BLaER1 treated with 17β-estradiol and CSF1 and Interleukin-3, amounts not matched to agents 10 nM and 100 nM (cell line): Measurements from ENCODE around the gene RNF213.
A peak's percentile ranks its signal among the peaks of the same experiment; 100 is the strongest.
"Not testable (repeated sequence)": the region's sequence is repeated elsewhere in the genome, so short reads cannot be mapped to it uniquely, and the experiment has no call there.

Experiments
- H3K27ac ChIP-seq, 11 experiments: shearing (Covaris generic); formaldehyde crosslinking; 2 replicates each; pipeline ENCODE4 v1.8.1; 2022
- H3K27me3 ChIP-seq, 11 experiments: shearing (Covaris generic); formaldehyde crosslinking; 2 replicates each; pipeline ENCODE4 v1.8.1; 2022
- H3K36me3 ChIP-seq, 11 experiments: shearing (Covaris generic); formaldehyde crosslinking; 2 replicates each; pipeline ENCODE4 v1.8.1; 2022
- H3K4me1 ChIP-seq, 10 experiments: shearing (Covaris generic); formaldehyde crosslinking; 2 replicates each; pipeline ENCODE4 v1.8.1; 2022
- H3K4me2 ChIP-seq, 11 experiments: shearing (Covaris generic); formaldehyde crosslinking; 2 replicates each; pipeline ENCODE4 v1.8.1; 2022
- H3K4me3 ChIP-seq, 10 experiments: shearing (Covaris generic); formaldehyde crosslinking; 2 replicates each; pipeline ENCODE4 v1.8.1; 2022
- H3K9ac ChIP-seq, 11 experiments: shearing (Covaris generic); formaldehyde crosslinking; 2 replicates each; pipeline ENCODE4 v1.8.1; 2022
- H3K9me3 ChIP-seq, 11 experiments: shearing (Covaris generic); formaldehyde crosslinking; replicated peaks in 1 of 11; 2 replicates each; pipeline ENCODE4 v1.8.1; 2022
- H4K20me1 ChIP-seq, 11 experiments: shearing (Covaris generic); formaldehyde crosslinking; 2 replicates each; pipeline ENCODE4 v1.8.1; 2022
- Cebpa-rat ChIP-seq, 11 experiments: shearing (Covaris generic); IDR thresholded peaks; 2 replicates each; pipeline ENCODE4 v1.8.1; 2022

RNF213 gene

DNA sequence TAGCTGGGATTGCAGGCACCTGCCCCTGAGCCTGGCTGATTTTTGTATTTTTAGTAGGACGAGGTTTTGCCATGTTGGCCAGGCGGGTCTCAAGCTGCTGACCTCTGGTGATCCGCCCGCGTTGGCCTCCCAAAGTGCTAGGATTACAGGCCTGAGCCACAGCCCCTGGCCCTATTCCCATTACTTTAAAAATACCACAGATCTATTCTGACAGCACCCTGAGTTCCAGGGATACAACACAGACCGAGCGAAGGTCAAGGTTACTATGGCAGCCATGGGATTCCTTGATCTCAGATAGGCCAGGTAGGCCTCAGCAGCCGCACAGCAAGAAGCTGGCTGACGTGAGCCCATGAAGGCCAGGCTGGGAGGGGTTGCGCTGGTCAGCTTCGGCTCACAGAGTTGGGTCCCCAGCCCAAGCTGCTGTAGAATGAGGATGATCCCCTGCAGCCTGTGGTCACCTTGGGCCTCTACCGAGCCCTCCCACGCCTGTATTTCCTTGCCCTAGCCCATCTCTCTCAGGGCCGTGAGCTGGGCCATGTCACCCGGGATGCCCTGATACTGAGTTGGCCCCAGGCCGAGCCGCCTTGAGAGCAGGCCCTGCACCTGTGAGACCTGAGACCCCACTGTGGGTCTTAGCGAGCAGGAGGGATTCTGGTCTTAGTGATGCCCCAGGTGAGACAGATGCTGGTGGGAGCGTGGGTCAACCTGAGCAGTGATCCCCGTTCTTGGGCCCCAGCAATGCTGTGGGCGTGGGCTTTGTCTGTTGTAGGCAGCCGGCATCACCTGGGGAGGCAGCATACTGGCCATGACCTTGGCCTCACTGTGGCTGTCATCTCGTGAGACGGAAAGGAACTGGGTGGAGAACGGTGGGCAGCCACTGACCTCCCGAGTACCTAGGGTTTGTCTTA is 16.9 kb upstream of the RNF213 start:
- H3K9me3 ChIP-seq, result no peaks in the 10 kb centered on the region
- no peak overlapping the region for H3K27ac ChIP-seq
- H3K36me3 ChIP-seq, result peaks cover 0 to 92% (median 0%) of the 10 kb centered on the region in 11 experiments; a peak in 6 of 22 replicates
- no peak overlapping the region for H3K9ac ChIP-seq
- H4K20me1 ChIP-seq, result no peaks in the 10 kb centered on the region; a peak in 1 of 22 replicates
- H3K4me1 ChIP-seq, result peaks cover 0 to 13% (median 9%) of the 10 kb centered on the region in 10 experiments; a peak in 12 of 20 replicates
- no peak overlapping the region for H3K4me3 ChIP-seq
- H3K27me3 ChIP-seq, result no peaks in the 10 kb centered on the region
- H3K4me2 ChIP-seq, result no peak overlapping the region
- no peak for TF ChIP-seq Cebpa-rat (IDR thresholded peaks at IDR 0.05)

GRCh38 chr17:80244448-80244847 is 16.2 kb upstream of the RNF213 start:
- peaks cover 0 to 13% (median 9%) of the 10 kb centered on the region in 10 experiments; a peak in 12 of 20 replicates for H3K4me1 ChIP-seq
- H3K9me3 ChIP-seq, H3K9ac ChIP-seq, H3K4me2 ChIP-seq, H4K20me1 ChIP-seq, H3K27me3 ChIP-seq, H3K4me3 ChIP-seq, H3K27ac ChIP-seq: not testable (repeated sequence)
- peaks cover 0 to 95% (median 0%) of the 10 kb centered on the region in 11 experiments; a peak in 6 of 22 replicates for H3K36me3 ChIP-seq

DNA sequence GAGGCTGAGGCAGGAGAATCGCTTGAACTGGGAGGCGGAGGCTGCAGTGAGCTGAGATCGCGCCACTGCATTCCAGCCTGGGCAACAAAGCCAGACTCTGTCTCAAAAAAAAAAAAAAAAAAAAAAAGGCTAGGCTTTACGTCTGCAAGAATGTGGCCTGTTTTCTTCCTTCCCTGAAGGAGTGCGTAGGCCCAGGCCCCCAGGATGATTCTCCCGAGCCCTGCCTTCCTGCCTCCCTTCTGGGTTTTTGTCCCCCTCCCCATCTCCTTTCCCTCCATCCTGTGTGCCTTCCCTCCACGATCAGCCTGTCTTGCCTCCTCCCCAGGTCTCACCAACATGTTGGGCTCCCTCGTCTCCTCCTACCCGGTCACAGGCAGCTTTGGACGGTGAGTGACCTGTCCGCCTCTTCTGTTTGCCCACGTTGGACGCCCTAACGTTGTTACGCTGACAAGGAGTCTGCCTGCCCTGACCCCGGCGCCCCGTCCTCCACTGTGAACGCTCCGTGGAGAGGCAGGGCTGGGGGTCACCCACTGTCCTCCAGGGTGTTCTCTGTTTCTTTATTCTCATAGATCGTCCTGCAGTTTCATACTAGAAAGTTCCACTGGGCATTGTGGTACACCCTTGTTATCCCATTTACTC is 15.7 kb upstream of the RNF213 start:
- no peak for TF ChIP-seq Cebpa-rat (IDR thresholded peaks at IDR 0.05)
- no peak overlapping the region for H3K27ac ChIP-seq
- no peak overlapping the region; a peak in 1 of 22 replicates for H3K9ac ChIP-seq
- no peaks in the 10 kb centered on the region for H3K27me3 ChIP-seq
- H3K4me1 ChIP-seq, result peaks cover 0 to 13% (median 9%) of the 10 kb centered on the region in 10 experiments; a peak in 12 of 20 replicates
- H3K4me3 ChIP-seq, result no peak overlapping the region
- H3K4me2 ChIP-seq, result peak overlapping the region in 6 of 11 experiments; percentile 24 to 39 (median 32); a peak in 6 of 22 replicates
- no peaks in the 10 kb centered on the region; a peak in 1 of 22 replicates for H4K20me1 ChIP-seq
- peaks cover 0 to 95% (median 0%) of the 10 kb centered on the region in 11 experiments; a peak in 6 of 22 replicates for H3K36me3 ChIP-seq
- H3K9me3 ChIP-seq, result no peaks in the 10 kb centered on the region

DNA sequence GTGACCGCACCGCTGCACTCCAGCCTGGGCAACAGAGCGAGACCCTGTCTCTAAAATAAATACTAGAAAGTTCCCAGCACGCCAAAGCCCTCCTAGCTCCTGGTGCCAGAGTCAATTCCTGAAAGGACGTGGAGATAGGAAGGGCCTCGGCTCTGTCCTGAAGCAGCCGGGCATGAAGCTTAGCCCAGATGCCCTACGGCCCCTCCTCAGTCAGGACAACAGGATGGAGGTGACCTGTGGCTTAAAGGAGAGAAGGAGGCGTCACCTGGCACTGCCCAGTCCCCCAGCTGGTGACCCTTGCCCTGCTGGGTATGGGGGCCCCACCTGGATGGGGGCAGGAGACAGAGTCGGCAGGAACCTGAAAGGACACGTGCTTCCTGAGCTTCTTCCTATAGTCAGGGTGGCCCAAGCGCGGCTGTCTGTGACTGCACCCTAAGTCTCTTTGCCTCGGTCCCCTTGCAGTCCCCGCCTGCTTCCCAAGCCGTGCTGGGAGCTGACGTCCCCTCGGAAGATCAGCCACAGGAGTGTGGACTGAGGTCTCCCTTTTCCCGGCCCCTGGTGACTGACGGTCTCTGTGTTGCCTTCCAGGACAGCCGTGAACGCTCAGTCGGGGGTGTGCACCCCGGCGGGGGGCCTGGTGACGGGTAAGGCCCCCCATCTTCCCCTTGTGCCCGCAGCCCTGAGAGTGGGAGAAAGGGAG is 14.9 kb upstream of the RNF213 start:
- no peak for TF ChIP-seq Cebpa-rat (IDR thresholded peaks at IDR 0.05)
- no peak overlapping the region for H3K27ac ChIP-seq
- H3K9me3 ChIP-seq, result no peaks in the 10 kb centered on the region
- no peaks in the 10 kb centered on the region; a peak in 1 of 22 replicates for H4K20me1 ChIP-seq
- peaks cover 0 to 91% (median 0%) of the 10 kb centered on the region in 11 experiments; a peak in 6 of 22 replicates for H3K36me3 ChIP-seq
- peak overlapping the region in 1 of 11 experiments; percentile 21; a peak in 2 of 22 replicates for H3K9ac ChIP-seq
- H3K4me2 ChIP-seq, result peak overlapping the region in 6 of 11 experiments; percentile 24 to 39 (median 32); a peak in 8 of 22 replicates
- H3K4me1 ChIP-seq, result peaks cover 0 to 13% (median 9%) of the 10 kb centered on the region in 10 experiments; a peak in 12 of 20 replicates
- H3K27me3 ChIP-seq, result no peaks in the 10 kb centered on the region
- H3K4me3 ChIP-seq, result no peak overlapping the region

- Histone ChIP-seq H3K27ac (no peak overlapping the region), H3K9me3 (no peaks in the 10 kb centered on the region), H3K4me2 (no peak overlapping the region), H3K27me3 (no peaks in the 10 kb centered on the region), H3K4me1 (peaks cover 0 to 13% (median 9%) of the 10 kb centered on the region in 10 experiments; a peak in 12 of 20 replicates), H3K36me3 (peaks cover 0 to 86% (median 0%) of the 10 kb centered on the region in 11 experiments; a peak in 6 of 22 replicates), H4K20me1 (no peaks in the 10 kb centered on the region; a peak in 1 of 22 replicates), H3K4me3 (no peak overlapping the region), H3K9ac (peak overlapping the region in 1 of 11 experiments; percentile 21; a peak in 1 of 22 replicates)
- no peak for TF ChIP-seq Cebpa-rat (IDR thresholded peaks at IDR 0.05)
Observed at GRCh38 chr17:80246266-80246681, 14.4 kb upstream of the RNF213 start.

DNA sequence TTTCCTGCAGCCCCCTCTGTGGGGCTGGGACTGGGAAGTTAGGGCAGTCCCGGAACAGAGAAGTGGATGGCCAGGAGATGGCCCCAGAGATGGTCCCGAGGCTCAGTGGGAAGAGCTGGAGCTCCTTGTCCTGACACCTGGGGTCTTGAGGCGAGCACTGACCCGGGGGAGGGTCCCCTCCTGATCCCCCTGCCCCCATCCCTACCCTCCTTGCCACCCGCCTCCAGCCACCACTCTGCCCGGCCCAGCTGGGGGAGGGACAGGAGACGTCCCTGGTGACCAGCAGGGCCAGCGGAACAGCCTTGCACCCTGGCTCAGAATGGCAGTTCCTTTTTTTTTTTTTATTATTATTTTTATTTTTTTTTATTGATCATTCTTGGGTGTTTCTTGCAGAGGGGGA is 13.9 kb upstream of the RNF213 start:
- H3K36me3 ChIP-seq, result peaks cover 0 to 84% (median 0%) of the 10 kb centered on the region in 11 experiments; a peak in 6 of 22 replicates
- TF ChIP-seq Cebpa-rat (IDR thresholded peaks at IDR 0.05), result no peak

DNA sequence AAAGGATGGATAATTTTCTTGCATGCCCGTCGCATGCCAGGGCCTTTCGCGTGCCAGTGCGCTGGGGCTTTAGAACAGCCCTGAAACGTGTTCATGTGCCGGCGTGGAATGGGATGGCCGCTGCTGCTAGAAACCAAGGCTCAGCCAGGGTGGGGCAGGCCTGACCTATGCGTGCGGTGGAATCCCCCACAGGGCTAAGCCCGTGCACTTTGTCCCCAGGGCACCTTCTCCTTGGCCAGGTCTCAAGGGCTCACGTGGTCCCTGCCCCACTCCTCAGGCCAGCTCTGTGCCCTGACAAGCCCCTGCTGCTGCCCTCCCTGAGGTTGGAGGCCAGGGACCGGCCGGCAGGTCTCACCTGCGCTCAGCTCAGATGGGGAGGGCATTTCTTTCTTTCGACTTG is 13.1 kb upstream of the RNF213 start:
- peaks cover 0 to 83% (median 0%) of the 10 kb centered on the region in 11 experiments; a peak in 6 of 22 replicates for H3K36me3 ChIP-seq
- H3K27ac ChIP-seq, result no peak overlapping the region
- TF ChIP-seq Cebpa-rat (IDR thresholded peaks at IDR 0.05), result no peak
- no peak overlapping the region for H3K4me2 ChIP-seq
- no peaks in the 10 kb centered on the region; a peak in 1 of 22 replicates for H4K20me1 ChIP-seq
- H3K9me3 ChIP-seq, result no peaks in the 10 kb centered on the region
- no peaks in the 10 kb centered on the region for H3K27me3 ChIP-seq
- no peak overlapping the region for H3K9ac ChIP-seq
- no peak overlapping the region for H3K4me3 ChIP-seq
- peaks cover 1 to 13% (median 10%) of the 10 kb centered on the region in 10 experiments; a peak in 17 of 20 replicates for H3K4me1 ChIP-seq

More for the DNA sequence above, 13.9 kb upstream of the RNF213 start:
- H3K4me3 ChIP-seq, result no peak overlapping the region
- H3K9me3 ChIP-seq, result no peaks in the 10 kb centered on the region
- no peak overlapping the region for H3K4me2 ChIP-seq
- no peaks in the 10 kb centered on the region; a peak in 1 of 22 replicates for H4K20me1 ChIP-seq
- H3K27ac ChIP-seq, result no peak overlapping the region
- peaks cover 0 to 13% (median 9%) of the 10 kb centered on the region in 10 experiments; a peak in 12 of 20 replicates for H3K4me1 ChIP-seq
- H3K27me3 ChIP-seq, result no peaks in the 10 kb centered on the region
- H3K9ac ChIP-seq, result no peak overlapping the region

DNA sequence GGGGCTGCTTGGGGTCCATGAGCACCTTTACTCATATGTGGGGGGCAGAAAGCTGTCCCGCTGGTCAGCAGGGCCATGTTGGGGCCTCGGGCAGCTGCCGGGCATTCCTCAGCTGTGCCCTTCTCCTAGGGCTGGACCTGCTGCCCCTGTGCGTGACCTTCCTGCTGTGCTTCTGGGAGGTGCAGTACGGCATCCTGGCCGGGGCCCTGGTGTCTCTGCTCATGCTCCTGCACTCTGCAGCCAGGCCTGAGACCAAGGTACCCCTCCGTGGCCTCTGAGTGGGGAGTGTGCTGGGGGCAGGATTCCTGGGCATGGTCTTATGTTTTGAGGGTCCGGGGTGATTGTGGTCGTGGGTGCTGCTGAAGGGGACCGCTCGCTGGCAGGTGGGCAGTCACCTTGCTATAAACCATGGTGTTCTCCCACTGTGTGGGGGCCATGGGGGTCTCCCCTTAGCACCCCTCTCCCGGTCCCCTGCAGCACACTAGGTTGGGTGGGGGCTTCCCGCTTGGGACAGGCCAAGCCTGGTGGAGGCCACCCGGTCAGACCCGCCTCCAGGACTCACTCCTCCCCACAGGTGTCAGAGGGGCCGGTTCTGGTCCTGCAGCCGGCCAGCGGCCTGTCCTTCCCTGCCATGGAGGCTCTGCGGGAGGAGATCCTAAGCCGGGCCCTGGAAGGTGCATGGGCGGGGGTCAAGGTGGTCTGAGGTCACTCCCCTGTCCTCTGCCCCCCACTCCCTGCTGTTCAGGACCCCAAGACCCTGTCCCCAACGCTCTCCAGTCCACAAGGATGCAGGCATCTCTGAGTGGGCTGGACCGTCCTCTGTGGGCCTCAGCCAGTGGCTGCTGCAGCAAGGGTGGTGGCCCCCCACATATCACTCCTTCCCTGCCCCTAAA is 12.4 kb upstream of the RNF213 start:
- H3K4me1 ChIP-seq, result peaks cover 8 to 18% (median 13%) of the 10 kb centered on the region in 10 experiments; a peak in 18 of 20 replicates
- H3K27ac ChIP-seq, result no peak overlapping the region
- H4K20me1 ChIP-seq, result no peaks in the 10 kb centered on the region; a peak in 1 of 22 replicates
- H3K4me3 ChIP-seq, result no peak overlapping the region
- H3K4me2 ChIP-seq, result no peak overlapping the region
- peaks cover 0 to 76% (median 0%) of the 10 kb centered on the region in 11 experiments; a peak in 6 of 22 replicates for H3K36me3 ChIP-seq
- TF ChIP-seq Cebpa-rat (IDR thresholded peaks at IDR 0.05), result no peak
- H3K27me3 ChIP-seq, result no peaks in the 10 kb centered on the region
- no peaks in the 10 kb centered on the region for H3K9me3 ChIP-seq
- H3K9ac ChIP-seq, result no peak overlapping the region
